T-helper 1 cell treated with Interleukin-12 subunit alpha and Interleukin-12 subunit beta and Interleukin-4 antibody, amounts not matched to agents 30 ng/mL and 1 ng/mL, for 36 hours (primary cell): ENCODE results near the gene MRTFA. TPM values are rescaled to one million over a fixed set of nuclear protein-coding genes. Genes with fewer than 3 reads are reported as not detected.
"Not testable (repeated sequence)": the region's sequence is repeated elsewhere in the genome, so short reads cannot be mapped to it uniquely, and the experiment has no call there.

Experiments
- intact Hi-C: fragments of 100-400 bp; cut with micrococcal nuclease; formaldehyde crosslinking; loops from one replicate; pipeline ENCODE4 v1.15.1; 2024
- total RNA-seq: library from RNA; stranded (reverse); gene quantifications from 2 replicates; pipeline ENCODE4 v1.2.3, GENCODE V29; 2022

MRTFA gene
- total RNA-seq, 1 donor from 2014 or later, result 56.8 TPM

GRCh38 chr22:40560994-40561515 is 75.5 kb downstream of the MRTFA start:
- intact Hi-C loops, result no loop called here

DNA sequence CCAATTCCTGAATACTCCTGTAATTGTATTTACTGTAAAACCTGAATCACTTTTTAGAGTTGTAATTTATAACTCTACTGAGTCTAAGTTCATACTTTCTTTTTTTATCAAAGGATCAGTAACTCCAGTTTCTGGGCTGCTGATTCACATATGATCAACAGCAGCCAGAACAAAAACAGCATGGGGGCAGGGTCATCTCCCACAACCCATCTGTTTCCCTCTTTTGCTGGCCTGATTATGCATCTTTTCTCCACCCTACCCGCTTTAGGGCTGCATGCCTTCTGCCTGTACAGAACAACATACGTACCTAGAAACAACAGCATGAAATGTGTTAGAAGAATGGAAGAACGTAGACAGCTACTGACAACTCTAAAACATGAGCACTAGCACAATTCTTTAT is 76.0 kb downstream of the MRTFA start:
- intact Hi-C loops, result no loop called here

DNA sequence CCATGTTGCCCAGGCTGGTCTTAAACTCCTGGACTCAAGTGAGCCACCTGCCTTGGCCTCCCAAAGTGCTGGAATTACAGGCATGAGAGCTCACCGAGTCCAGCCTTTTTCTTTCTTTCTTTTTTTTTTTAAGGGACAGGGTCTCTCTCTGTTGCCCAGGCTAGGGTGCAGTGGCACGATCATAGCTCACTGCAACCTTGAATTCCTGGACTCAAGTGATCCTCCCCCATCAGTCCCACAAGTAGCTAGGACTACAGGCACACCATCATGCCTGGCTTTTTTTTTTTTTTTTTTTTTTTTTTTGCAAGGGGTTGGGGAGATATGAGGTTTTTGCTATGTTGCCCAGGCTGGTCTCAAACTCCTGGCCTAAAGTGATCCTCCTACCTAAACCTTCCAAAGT is 78.5 kb downstream of the MRTFA start:
- intact Hi-C loops, result no loop called here

GRCh38 chr22:40556641-40557040 is 79.9 kb downstream of the MRTFA start:
- intact Hi-C loops, result no loop called here

GRCh38 chr22:40554023-40554422 is 82.5 kb downstream of the MRTFA start:
- intact Hi-C loops, result not testable (repeated sequence)

GRCh38 chr22:40553014-40553554 is 83.4 kb downstream of the MRTFA start:
- intact Hi-C loops, result no loop called here

DNA sequence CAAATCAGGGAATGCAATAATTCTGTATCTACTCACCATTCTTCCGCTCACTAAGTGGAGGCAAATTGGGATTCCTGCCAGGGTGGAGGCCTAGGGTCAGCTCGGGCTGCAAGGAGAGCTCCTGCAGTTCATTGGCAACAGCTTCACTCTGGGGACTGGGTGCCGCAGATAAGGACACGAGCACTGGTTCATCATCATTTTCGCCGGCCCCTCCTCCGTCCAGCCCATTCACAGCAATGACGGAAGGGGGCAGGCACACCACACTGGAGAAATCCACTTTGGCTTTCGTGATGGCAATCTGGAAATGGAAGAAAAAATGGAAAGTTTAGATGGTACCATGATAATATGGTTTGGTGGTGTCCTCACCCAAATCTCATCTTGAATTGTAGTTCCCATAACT is 84.4 kb downstream of the MRTFA start:
- intact Hi-C loops, result no loop called here

GRCh38 chr22:40547729-40548143 is 88.8 kb downstream of the MRTFA start:
- intact Hi-C loops, result no loop called here

GRCh38 chr22:40544758-40545157 is 91.8 kb downstream of the MRTFA start:
- intact Hi-C loops, result no loop called here

DNA sequence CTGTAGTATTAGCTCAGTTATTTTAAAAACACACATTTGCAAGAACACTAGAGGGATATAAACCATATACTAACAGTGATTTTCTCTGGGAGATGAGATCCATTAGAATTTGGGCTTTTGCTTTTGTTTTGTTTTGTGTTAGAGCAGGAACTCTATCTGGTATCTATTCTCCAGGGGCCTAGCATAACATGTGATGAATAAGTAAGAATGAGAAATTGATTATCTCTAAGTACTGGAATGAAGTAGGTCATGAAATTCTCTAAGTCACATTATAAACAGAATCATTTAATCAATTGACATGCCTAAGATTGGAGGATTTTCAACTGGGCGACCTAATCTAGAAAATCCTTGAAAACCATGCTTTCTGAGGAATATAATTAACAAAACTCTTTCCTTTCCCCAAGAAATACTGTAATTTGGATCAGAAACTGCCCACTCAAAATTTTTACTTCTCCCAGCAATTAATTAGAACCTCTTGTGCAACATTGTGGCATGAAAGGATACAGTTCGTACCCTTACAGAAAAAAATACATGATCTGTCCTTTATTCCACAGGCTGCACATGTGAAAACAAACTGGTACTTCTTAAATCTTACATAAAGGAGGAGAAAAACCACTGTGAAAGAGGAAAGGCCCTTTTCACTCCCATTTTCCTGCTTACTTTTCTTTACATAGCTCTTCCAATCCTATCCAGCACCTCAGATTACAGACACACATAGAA is 93.5 kb downstream of the MRTFA start:
- intact Hi-C loops, result no loop called here

- intact Hi-C loops, result no loop called here
Measured at GRCh38 chr22:40541300-40541699, 95.2 kb downstream of the MRTFA start.

GRCh38 chr22:40540265-40540664 is 96.3 kb downstream of the MRTFA start:
- intact Hi-C loops, result no loop called here

GRCh38 chr22:40536149-40536548 is 100.4 kb downstream of the MRTFA start:
- intact Hi-C loops, result not testable (repeated sequence)

DNA sequence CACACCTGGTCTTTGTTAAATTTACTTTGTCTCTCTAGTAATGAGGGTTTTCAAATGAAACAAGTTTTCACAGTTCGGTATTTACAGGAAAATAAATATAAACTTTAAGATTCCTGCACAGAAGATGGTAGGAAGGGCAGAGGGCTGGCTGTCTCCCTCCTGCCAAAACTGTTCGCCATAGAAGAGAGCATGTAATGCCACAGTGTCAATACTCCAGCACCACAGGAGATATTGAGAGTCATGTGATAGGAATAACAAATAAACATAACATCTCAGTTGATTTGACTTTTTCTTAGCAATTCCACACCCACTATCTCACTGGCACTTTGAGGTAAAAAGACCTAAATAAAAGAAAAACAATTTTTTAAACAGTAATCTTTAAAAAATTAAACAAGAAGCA is 100.9 kb downstream of the MRTFA start:
- intact Hi-C loops, result no loop called here

DNA sequence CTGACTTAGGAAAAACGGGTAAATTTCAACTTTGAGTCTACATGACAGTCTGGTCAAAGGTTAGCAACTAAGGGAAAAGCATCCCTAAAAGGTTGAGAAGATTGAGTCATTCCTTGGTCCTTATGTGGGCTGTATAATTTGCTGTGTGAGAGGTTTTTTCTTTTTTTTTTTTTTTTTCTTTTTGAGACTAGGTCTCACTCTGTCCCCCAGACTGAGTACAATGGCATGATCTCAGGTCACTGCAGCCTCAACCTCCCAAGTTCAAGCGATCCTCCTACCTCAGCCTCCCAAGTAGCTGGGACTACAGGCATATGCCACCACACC is 101.4 kb downstream of the MRTFA start:
- intact Hi-C loops, result no loop called here

DNA sequence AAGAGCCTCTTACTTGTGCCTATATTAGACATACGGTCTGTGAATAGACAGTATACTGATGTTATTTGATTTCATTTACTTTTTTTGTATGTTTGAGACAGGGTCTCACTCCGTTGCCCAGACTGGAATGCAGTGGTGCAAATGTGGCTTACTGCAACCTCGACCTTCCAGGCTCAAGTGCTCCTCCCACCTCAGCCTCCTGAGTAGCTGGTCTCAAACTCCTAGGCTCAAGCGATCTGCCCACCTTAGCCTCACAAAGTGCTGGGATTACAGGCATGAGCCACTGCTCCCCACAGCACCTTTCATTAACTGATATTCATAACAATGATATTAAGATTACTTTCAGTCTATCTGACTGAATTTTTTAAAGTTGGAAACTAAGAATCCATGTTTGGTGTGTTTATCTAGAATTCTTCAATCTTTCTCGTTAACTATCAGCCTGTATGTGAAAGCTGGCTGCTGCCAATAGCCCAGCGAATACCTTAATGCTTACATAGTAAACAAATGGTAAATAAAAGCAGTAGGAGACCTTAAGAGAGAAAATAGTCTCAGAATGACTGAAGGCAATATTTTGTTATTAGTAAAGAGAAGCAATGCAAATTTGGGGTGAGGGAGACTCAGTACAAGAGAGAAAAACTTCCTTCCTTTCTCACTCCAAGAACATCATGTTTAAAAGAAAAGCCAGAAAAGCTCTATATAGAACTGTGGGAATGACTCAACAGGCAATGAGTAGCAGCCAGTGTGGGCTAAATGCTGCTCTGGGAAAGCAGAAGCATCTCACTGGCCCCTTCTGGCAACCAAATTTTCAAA is 101.9 kb downstream of the MRTFA start:
- intact Hi-C loops, result loop anchor here (5.0 kb wide), 1 partner anchor 43 kb away; no protein-coding TSS in a partner anchor

GRCh38 chr22:40533712-40534378 is 102.7 kb downstream of the MRTFA start:
- intact Hi-C loops, result loop anchor here (1.0 to 5.0 kb wide), 7 partner anchors 9 to 417 kb away; partner anchors contain the start of gene RBX1

DNA sequence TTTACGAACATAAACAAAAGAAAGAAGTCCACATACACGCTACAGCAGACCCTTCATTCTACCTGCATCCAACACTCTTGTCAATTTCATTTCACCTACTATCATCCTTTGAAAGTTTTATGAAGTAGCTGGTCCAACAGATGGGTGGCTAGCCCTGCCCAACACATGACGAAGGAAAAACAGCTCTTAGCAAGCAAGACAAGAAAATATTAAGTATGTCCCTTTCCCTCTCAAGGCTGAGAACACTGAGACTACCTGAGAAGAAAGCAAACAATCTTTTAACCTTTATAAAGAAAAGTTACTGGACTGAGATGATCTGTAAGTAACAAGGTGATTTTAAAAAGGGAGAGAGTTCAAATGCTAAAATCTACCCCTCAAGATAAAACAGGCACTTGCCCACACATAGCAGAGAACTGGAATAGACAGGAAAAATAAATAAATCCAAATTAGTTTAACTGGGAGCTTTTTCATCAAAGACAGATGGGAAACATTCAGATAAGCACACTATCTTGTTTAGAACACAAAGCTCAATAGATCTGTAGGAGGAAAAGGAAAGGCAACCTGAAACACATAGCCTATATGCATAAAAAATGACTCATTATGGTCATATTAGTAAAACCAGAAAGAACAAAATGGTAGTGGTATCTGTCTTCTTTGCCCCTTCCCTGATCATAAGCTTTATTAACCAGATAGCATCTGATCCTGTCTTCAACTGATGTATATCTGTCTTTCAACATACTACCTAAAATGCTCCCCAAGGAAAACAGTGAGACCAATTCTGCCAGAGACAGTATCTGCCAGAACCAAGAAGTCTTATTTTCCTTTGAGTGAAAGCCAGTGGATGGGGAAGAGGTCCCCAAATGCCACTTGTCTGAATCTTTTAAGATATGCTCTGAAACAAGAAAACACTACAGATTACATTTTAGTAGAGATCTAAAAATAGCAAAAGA is 104.3 kb downstream of the MRTFA start:
- intact Hi-C loops, result loop anchor here (2.0 to 5.0 kb wide), 3 partner anchors 45 to 115 kb away; no protein-coding TSS in a partner anchor

- intact Hi-C loops, result loop anchor here (5.0 kb wide), 1 partner anchor 47 kb away; no protein-coding TSS in a partner anchor
Measured at GRCh38 chr22:40530391-40530790, 106.1 kb downstream of the MRTFA start.

GRCh38 chr22:40529821-40530220 is 106.7 kb downstream of the MRTFA start:
- intact Hi-C loops, result loop anchor here (5.0 kb wide), 1 partner anchor 47 kb away; no protein-coding TSS in a partner anchor
